Colonic mucosa (tissue), 4 donors: ENCODE results near the gene RAB40A. TPM values are rescaled to one million over a fixed set of nuclear protein-coding genes. Genes with fewer than 3 reads are reported as not detected.
"Not testable (repeated sequence)": the region's sequence is repeated elsewhere in the genome, so short reads cannot be mapped to it uniquely, and the experiment has no call there.

Source experiments
- DNase-seq: peaks from one replicate; pipeline ENCODE4 v3.0.0-alpha.2; 2020
- H3K27ac ChIP-seq: fragments of 200-600 bp; one replicate; pipeline ENCODE4 v1.8.0; 2021
- H3K27me3 ChIP-seq: fragments of 200-600 bp; one replicate; pipeline ENCODE4 v1.8.0; 2021
- H3K36me3 ChIP-seq: fragments of 200-600 bp; one replicate; pipeline ENCODE4 v1.8.0; 2021
- H3K4me1 ChIP-seq: fragments of 200-600 bp; one replicate; pipeline ENCODE4 v1.8.0; 2021; ENCODE audit warnings: mild to moderate bottlenecking
- H3K4me3 ChIP-seq: fragments of 200-600 bp; one replicate; pipeline ENCODE4 v1.8.0; 2021
- H3K9ac ChIP-seq, 2 donors: one replicate each; pipeline ENCODE4 v1.7.0; 2013; ENCODE audit warnings: control low read depth in 2 of 2, low read depth in 2 of 2, low read length in 2 of 2
- H3K9me3 ChIP-seq: fragments of 200-600 bp; one replicate; pipeline ENCODE4 v1.8.0; 2021
- intact Hi-C: fragments of 100-400 bp; cut with DNase I; formaldehyde crosslinking; loops from one replicate; pipeline ENCODE4 v1.14.1; 2022
- total RNA-seq, 2 donors: library from RNA; stranded (reverse); fragmentation: NEBNext Ultra II Directional in 1 of 2; extraction: Animal tissue kit (Norgen Biotek cat#: 25700) in 1 of 2; gene quantifications; one replicate each; pipeline ENCODE4 v1.2.1, GENCODE V29; 2021
- TF ChIP-seq, protein P1 (sequence below): fragments of 200-600 bp; IDR thresholded peaks from one replicate; pipeline ENCODE4 v1.8.0; 2022; ENCODE audit warnings: antibody characterized with exemption, mild to moderate bottlenecking
- donor health status: healthy.
- donor health status: DM: no; HTN: no; CAD: no.
- donor health status: DM: no; HTN: no; CAD: no.

The RAB40A gene
- total RNA-seq, 2 donors from 2014 or later = 0.10 to 0.16 TPM

DNA sequence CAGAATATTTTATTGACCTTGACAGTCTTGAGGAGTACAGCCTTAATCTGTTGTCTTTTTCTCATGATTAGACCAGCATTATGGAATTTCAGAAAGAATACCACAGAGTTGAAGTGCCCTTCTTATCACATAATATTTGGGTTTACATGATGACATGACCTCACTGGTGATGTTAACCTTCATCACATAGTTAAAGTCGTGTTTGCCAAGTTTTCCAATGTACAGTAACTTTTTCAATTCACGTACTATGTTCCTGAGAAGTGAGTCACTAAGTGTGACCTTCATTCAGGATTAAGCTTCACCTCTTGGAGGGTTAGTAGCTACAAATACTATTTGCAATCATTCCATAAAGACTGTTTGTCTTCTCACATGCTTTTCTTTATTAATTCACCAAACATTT, 52.1 kb downstream of the RAB40A start:
- Histone ChIP-seq H3K36me3 (no peaks in the 10 kb centered on the region), H3K27me3 (no peaks in the 10 kb centered on the region), H3K4me1 (no peaks in the 10 kb centered on the region), H3K9ac (no peak overlapping the region), H3K27ac (no peak overlapping the region), H3K9me3 (no peaks in the 10 kb centered on the region), H3K4me3 (no peak overlapping the region)
- intact Hi-C loops = no loop called here
- DNase-seq = no peak
- TF ChIP-seq, protein P1, sequence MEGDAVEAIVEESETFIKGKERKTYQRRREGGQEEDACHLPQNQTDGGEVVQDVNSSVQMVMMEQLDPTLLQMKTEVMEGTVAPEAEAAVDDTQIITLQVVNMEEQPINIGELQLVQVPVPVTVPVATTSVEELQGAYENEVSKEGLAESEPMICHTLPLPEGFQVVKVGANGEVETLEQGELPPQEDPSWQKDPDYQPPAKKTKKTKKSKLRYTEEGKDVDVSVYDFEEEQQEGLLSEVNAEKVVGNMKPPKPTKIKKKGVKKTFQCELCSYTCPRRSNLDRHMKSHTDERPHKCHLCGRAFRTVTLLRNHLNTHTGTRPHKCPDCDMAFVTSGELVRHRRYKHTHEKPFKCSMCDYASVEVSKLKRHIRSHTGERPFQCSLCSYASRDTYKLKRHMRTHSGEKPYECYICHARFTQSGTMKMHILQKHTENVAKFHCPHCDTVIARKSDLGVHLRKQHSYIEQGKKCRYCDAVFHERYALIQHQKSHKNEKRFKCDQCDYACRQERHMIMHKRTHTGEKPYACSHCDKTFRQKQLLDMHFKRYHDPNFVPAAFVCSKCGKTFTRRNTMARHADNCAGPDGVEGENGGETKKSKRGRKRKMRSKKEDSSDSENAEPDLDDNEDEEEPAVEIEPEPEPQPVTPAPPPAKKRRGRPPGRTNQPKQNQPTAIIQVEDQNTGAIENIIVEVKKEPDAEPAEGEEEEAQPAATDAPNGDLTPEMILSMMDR = no peak

DNA sequence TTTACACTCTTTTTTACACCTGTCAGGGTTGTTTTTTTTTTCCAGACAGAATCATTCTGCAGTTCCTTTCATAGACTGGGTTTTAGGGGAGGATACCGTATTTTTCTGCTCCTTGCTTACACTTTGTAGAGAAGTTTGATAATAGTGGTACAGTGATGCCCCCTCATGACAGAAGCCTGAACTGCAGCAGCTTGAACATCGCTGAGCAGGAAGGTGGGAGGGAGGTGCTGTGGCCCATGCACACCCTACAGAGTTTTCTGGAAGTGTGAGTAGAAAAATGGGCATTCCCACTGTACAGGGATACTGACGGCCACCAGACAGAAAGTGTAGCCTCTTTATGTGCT, 54.5 kb downstream of the RAB40A start:
- Histone ChIP-seq H3K27me3 (no peaks in the 10 kb centered on the region), H3K4me3 (peak overlapping the region; percentile 14), H3K9me3 (no peaks in the 10 kb centered on the region), H3K9ac (peak overlapping the region in 1 of 2 donors; percentile 20), H3K27ac (no peak overlapping the region), H3K4me1 (no peaks in the 10 kb centered on the region), H3K36me3 (no peaks in the 10 kb centered on the region)
- TF ChIP-seq, protein P1 = peak; percentile 69
- peak; percentile 82 for DNase-seq
- intact Hi-C loops = loop anchor here (5.0 kb wide), 1 partner anchor 122 kb away; no protein-coding TSS in a partner anchor

DNA sequence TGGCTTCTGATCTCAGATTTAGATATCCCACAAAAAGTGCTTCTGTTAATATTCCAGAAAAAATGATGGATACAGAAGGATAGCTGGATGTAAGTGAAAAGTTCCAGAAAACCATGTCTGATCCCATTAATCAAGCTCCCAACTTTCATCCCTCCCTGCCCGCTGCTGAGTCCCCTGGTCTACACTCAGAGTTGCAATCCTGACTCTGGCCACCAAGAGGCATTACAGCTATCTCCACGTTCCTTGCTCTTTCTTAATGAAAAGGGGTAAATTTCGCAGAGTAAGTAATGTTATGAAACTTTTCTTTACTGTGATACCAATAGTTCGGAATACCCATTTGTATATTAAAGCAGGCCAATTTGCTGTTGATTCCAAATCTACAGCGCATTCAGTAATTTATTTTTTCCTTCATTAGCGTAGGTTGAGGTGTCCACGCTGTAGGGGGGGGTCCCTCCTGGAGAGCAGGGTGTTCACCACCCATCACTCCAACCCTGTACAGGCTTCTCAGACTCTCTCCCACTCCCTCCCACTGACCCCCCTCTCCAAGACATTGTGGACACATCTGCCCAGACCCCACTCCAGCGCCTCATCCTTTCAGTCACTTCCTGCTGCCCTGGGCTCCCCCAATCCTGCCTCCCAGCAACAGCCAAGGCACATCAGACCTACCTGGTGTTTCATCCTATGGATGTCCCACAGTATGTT, 55.1 kb downstream of the RAB40A start:
- peak overlapping the region in 1 of 2 donors; percentile 20 for H3K9ac ChIP-seq
- H3K27ac ChIP-seq = no peak overlapping the region
- H3K9me3 ChIP-seq = no peaks in the 10 kb centered on the region
- TF ChIP-seq, protein P1 = no peak
- H3K4me1 ChIP-seq = no peaks in the 10 kb centered on the region
- H3K27me3 ChIP-seq = no peaks in the 10 kb centered on the region
- peak overlapping the region; percentile 14 for H3K4me3 ChIP-seq
- H3K36me3 ChIP-seq = no peaks in the 10 kb centered on the region
- DNase-seq = no peak
- intact Hi-C loops = loop anchor here (5.0 kb wide), 1 partner anchor 122 kb away; no protein-coding TSS in a partner anchor

DNA sequence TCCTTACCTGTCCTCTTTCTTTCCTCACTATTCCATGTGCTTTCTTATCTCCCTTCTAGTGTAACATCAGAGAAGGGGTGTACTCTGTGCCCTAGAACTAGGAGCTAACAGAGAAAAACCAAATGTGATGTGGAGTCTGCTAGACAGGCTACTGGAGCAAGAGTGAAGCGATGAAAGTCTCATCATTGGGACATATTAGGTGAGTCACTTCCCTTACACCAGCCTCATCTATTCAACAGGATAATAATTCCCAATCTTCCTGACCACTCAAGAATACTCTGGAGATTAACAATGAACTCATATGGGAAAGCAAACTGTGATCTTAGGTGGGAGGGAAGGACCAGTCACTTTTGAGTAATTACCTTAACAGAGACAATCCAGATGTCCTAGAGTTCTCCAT, 58.1 kb downstream of the RAB40A start:
- H3K27me3 ChIP-seq = no peaks in the 10 kb centered on the region

DNA sequence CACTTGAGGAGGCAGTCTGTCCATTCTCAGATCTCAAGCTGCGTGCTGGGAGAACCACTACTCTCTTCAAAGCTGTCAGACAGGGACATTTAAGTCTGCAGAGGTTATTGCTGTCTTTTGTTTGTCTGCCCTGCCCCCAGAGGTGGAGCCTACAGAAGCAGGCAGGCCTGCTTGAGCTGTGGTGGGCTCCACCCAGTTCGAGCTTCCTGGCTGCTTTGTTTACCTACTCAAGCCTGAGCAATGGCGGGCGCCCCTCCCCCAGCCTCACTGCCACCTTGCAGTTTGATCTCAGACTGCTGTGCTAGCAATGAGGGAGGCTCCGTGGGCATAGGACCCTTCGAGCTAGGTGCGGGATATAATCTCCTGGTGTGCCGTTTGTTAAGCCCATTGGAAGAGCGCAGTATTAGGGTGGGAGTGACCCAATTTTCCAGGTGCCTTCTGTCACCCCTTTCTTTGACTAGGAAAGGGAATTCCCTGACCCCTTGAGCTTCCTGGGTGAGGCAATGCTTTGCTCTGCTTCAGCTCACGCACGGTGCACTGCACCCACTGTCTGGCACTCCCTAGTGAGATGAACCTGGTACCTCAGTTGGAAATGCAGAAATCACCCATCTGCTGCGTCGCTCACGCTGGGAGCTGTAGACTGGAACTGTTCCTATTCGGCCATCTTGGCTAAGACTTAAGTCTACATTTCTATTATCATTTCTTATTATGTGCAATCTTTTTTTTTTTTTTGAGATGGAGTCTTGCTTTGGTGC, 59.1 kb downstream of the RAB40A start:
- not testable (repeated sequence) for H3K9ac ChIP-seq, H3K36me3 ChIP-seq, H3K4me3 ChIP-seq, H3K27ac ChIP-seq, H3K9me3 ChIP-seq, H3K27me3 ChIP-seq, H3K4me1 ChIP-seq
- DNase-seq = peak; percentile 22
- intact Hi-C loops = loop anchor here (5.0 kb wide), 1 partner anchor 118 kb away; no protein-coding TSS in a partner anchor

More for the DNA sequence above, 58.1 kb downstream of the RAB40A start:
- no peak overlapping the region for H3K9ac ChIP-seq
- DNase-seq = no peak
- H3K36me3 ChIP-seq = no peaks in the 10 kb centered on the region
- intact Hi-C loops = loop anchor here (5.0 kb wide), 1 partner anchor 119 kb away; no protein-coding TSS in a partner anchor
- H3K9me3 ChIP-seq = no peaks in the 10 kb centered on the region
- no peak overlapping the region for H3K4me3 ChIP-seq
- H3K4me1 ChIP-seq = no peaks in the 10 kb centered on the region
- H3K27ac ChIP-seq = no peak overlapping the region
- TF ChIP-seq, protein P1 = no peak

DNA sequence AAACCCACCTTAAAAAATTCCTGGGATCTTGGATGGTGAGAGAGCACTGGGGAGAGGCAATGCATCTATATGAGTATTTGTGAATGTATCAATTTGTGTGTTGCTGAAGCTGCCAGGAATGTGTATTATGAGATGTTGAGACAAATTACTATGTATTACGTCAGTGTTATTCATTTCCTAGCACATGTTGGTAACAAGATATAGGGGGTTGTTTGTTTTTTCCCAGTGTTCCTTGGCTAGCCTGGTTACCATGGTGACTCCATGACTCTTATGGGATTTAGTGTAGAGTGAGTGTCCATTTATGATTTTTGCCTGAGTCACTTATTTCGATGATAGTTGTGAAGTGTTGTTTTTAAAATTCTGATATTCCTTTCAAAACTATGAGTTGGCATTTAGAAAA, 65.6 kb downstream of the RAB40A start:
- H3K9me3 ChIP-seq = no peaks in the 10 kb centered on the region
- no peaks in the 10 kb centered on the region for H3K27me3 ChIP-seq
- intact Hi-C loops = no loop called here
- no peaks in the 10 kb centered on the region for H3K36me3 ChIP-seq
- no peak for DNase-seq
- no peak overlapping the region for H3K9ac ChIP-seq
- H3K27ac ChIP-seq = no peak overlapping the region
- no peak overlapping the region for H3K4me3 ChIP-seq
- TF ChIP-seq, protein P1 = no peak
- no peaks in the 10 kb centered on the region for H3K4me1 ChIP-seq
